Sigmoid colon (tissue), 4 donors: Measurements from ENCODE around the gene ISCA2.

Experiments
- POLR2A ChIP-seq, 2 donors: fragments of 450-650 bp; IDR thresholded peaks; one replicate each; pipeline ENCODE4 v1.6.1; 2016; ENCODE audit warnings: antibody characterized with exemption in 2 of 2, mild to moderate bottlenecking in 2 of 2, moderate library complexity in 2 of 2
- POLR2AphosphoS5 ChIP-seq, 4 donors: sonication (generic); formaldehyde crosslinking; IDR thresholded peaks; one replicate each; pipeline ENCODE4 v1.6.1; 2017; ENCODE audit warnings: antibody characterized with exemption in 4 of 4
- TF ChIP-seq, protein P1 (sequence below), 4 experiments: fragments of 450-650 bp in 3 of 4; fragments of 200-600 bp in 1 of 4; IDR thresholded peaks; one replicate each; pipeline ENCODE4 v1.5.1; 2016 to 2019; ENCODE audit warnings: antibody characterized with exemption in 4 of 4, mild to moderate bottlenecking in 3 of 4, moderate library complexity in 2 of 4

DNA sequence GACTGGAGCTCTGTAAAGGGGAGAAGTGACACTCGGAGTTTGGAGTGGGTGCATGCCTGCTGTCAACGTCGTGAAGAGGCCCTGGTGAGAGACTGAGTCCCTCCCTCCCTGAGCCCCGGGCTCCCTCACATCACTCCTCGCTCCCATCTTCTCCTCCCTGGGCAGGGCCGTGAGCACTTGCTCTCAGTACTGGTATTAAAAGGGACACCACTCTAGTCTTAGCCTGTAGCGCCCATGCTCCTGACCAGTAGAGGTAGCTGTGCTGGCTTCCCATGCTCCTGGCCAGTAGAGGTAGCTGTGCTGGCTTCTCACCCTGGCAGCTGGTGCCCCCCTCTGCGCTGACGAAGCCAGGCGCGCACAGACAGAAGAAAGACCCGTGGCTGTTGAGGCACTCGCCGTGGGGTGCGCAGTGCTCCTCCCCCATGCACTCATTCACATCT, 14.7 kb downstream of the ISCA2 start:
- TF ChIP-seq, protein P1, sequence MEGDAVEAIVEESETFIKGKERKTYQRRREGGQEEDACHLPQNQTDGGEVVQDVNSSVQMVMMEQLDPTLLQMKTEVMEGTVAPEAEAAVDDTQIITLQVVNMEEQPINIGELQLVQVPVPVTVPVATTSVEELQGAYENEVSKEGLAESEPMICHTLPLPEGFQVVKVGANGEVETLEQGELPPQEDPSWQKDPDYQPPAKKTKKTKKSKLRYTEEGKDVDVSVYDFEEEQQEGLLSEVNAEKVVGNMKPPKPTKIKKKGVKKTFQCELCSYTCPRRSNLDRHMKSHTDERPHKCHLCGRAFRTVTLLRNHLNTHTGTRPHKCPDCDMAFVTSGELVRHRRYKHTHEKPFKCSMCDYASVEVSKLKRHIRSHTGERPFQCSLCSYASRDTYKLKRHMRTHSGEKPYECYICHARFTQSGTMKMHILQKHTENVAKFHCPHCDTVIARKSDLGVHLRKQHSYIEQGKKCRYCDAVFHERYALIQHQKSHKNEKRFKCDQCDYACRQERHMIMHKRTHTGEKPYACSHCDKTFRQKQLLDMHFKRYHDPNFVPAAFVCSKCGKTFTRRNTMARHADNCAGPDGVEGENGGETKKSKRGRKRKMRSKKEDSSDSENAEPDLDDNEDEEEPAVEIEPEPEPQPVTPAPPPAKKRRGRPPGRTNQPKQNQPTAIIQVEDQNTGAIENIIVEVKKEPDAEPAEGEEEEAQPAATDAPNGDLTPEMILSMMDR (IDR thresholded peaks at IDR 0.05): no peak
- TF ChIP-seq POLR2AphosphoS5 (IDR thresholded peaks at IDR 0.05) (no peak), POLR2A (IDR thresholded peaks at IDR 0.05) (no peak)
